ENCODE measurements around the gene HOXA1. TPM values are rescaled to one million over a fixed set of nuclear protein-coding genes. Genes with fewer than 3 reads are reported as not detected.

HOXA1 gene
- total and polyA plus RNA-seq, 2 of the 4 experiments (the other 2 are of a cell fraction) = 0.54 to 1.8 TPM

DNA sequence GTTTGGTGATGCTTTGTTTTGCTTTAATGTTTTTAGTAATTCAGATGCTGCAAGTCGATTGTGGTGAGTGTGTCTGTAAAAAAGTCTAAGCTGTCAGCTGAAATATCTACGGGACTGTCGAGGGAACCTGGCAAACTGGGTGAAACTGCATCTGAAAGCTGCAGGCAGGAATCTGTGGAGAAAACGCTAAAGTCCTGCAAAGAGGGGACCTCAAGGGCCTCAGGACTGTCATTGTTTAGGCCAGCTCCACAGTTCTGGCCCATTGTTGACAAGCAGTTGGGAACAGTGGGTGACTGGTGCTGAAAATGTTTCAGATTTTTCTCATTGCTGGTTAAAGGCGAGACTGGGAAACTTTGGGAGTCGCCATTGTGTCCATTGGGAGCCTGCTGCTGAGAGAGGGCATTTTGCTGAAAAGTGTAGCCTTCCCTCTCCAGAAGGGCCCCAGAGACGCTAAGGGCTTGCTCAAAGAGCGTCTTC, 4.9 kb upstream of the HOXA1 start:
- ChIA-PET CTCF (interaction anchor here (0.8 to 1.0 kb wide), 2 partner anchors 14 to 26 kb away, joined by 4 read pairs; no protein-coding TSS in a partner anchor), POLR2A (ENCODE audit: unreplicated experiment) (interaction anchor here (1.2 to 1.5 kb wide), 2 partner anchors 15 to 18 kb away, joined by 3 read pairs; no protein-coding TSS in a partner anchor)
- DNase-seq (peak; percentile 54), ATAC-seq (ENCODE audit: low read depth) (no peak)
- no peak for TF ChIP-seq RAD21 (IDR thresholded peaks at IDR 0.05; ENCODE audit: low read length)
- no peak for TF ChIP-seq SMC3 (IDR thresholded peaks at IDR 0.05; ENCODE audit: low read depth, low read length)
- TF ChIP-seq FOS (IDR thresholded peaks at IDR 0.05; ENCODE audit: low read depth, low read length) = no peak
- no peak for TF ChIP-seq BHLHE40 (IDR thresholded peaks at IDR 0.05; ENCODE audit: low read depth, low read length)
- Histone ChIP-seq H3K23ac (ENCODE audit: low read depth, low read length) (peak overlapping the region; percentile 91), H4K91ac (ENCODE audit: insufficient read depth, low read depth, low read length) (peak overlapping the region; percentile 81), H3K27ac (ENCODE audit: insufficient read depth, low read length) (peak overlapping the region; percentile 96), H3K4ac (ENCODE audit: low read depth, low read length) (peak overlapping the region; percentile 74), H3K79me1 (ENCODE audit: low read depth in 1 of 2, low read length in 2 of 2) (peaks cover 0 to 26% of the 10 kb centered on the region in 2 experiments; a peak in 2 of 4 replicates), H3K18ac (ENCODE audit: low read depth, low read length) (peak overlapping the region; percentile 93), H4K8ac (ENCODE audit: low read depth in 2 of 2, low read length in 2 of 2) (peak overlapping the region; percentile 54 to 76; a peak in 3 of 4 replicates), H2BK15ac (ENCODE audit: low read depth, low read length) (peak overlapping the region; percentile 39; the same call in 1 of the 3 replicates), H4K20me1 (ENCODE audit: insufficient read depth, low read length) (peaks cover 13% of the 10 kb centered on the region), H2BK20ac (ENCODE audit: low read depth, low read length) (peak overlapping the region; percentile 2; the same call in 1 of the 2 replicates), H3K4me3 (ENCODE audit: insufficient read depth, low read depth, low read length) (peak overlapping the region; percentile 52), H2AFZ (replicated peaks; ENCODE audit: low read length, poor library complexity) (peak overlapping the region; percentile 19), H3K56ac (ENCODE audit: extremely low read depth, insufficient read depth, low read length) (peak overlapping the region; percentile 86), H3K9ac (ENCODE audit: low read depth, low read length) (peak overlapping the region; percentile 93), H2AK9ac (replicated peaks; ENCODE audit: low read depth, low read length, poor library complexity) (peak overlapping the region; percentile 70), H3K27me3 (ENCODE audit: control insufficient read depth, insufficient read depth, low read length) (no peaks in the 10 kb centered on the region), H3K9me3 (ENCODE audit: control insufficient read depth, insufficient read depth, low read length) (no peaks in the 10 kb centered on the region), H2AK5ac (ENCODE audit: low read depth, low read length) (peak overlapping the region; percentile 76; the same call in 1 of the 2 replicates), H3K9me1 (ENCODE audit: insufficient read depth, low read length) (no peaks in the 10 kb centered on the region), H3K36me3 (ENCODE audit: control insufficient read depth, insufficient read depth, low read length) (peaks cover 10% of the 10 kb centered on the region), H2BK120ac (ENCODE audit: low read depth, low read length) (peak overlapping the region; percentile 42), H4K5ac (ENCODE audit: low read depth, low read length) (peak overlapping the region; percentile 75), H3K4me2 (ENCODE audit: low read depth, low read length) (peak overlapping the region; percentile 97), H3K14ac (replicated peaks; ENCODE audit: low read depth, low read length) (peak overlapping the region; percentile 40), H3K4me1 (ENCODE audit: control insufficient read depth, insufficient read depth, low read length) (peaks cover 29% of the 10 kb centered on the region), H2BK5ac (ENCODE audit: low read depth, low read length, poor library complexity, severe bottlenecking) (peak overlapping the region; percentile 95)
- WGBS, 2 experiments (ENCODE audit: extremely low coverage in 2 of 2, insufficient read length in 1 of 2) = 0% methylated on average over 5 of the region's 8 CpGs; no CpG with 5 or more reads in 1 of the 2 experiments
- no TSS peak for BruUV-seq (replicated peaks)
- dilution Hi-C loops (cut with HindIII; ENCODE audit: low sequenced_read_pairs, unreplicated experiment) (no loop called here), in situ Hi-C loops (cut with MboI; ENCODE audit: low sequenced_read_pairs) (loop anchor here (5.0 to 10.0 kb wide), 4 partner anchors 42 to 1238 kb away; partner anchors contain the start of gene HOXA5), intact Hi-C loops (cut with micrococcal nuclease) (loop anchor here (2.0 kb wide), 1 partner anchor 14 kb away; no protein-coding TSS in a partner anchor)

Measured in IMR-90 (cell line).